Adrenal gland (tissue), 5 donors: ENCODE measurements around the gene KRTAP2-4.
"Not testable (repeated sequence)": the region's sequence is repeated elsewhere in the genome, so short reads cannot be mapped to it uniquely, and the experiment has no call there.

Experiments
- CTCF ChIP-seq, 6 experiments: fragments of 450-650 bp in 4 of 6; fragments of 200-600 bp in 2 of 6; sonication (generic) in 1 of 6; IDR thresholded peaks; 1 replicate in 5 of 6; 2 replicates in 1 of 6; pipeline versions ENCODE4 v1.5.1 to v1.8.0; 2016 to 2021; ENCODE audit warnings: antibody characterized with exemption in 6 of 6, mild to moderate bottlenecking in 2 of 6, moderate library complexity in 1 of 6
- POLR2A ChIP-seq, 2 donors: fragments of 450-650 bp; IDR thresholded peaks; one replicate each; pipeline ENCODE4 v1.6.1; 2017; ENCODE audit warnings: antibody characterized with exemption in 2 of 2, mild to moderate bottlenecking in 2 of 2, moderate library complexity in 1 of 2
- donor health status: DM: no; HTN: no; CAD: no.

- TF ChIP-seq CTCF, POLR2A (IDR thresholded peaks at IDR 0.05): not testable (repeated sequence)
These were observed 18.8 kb downstream of the KRTAP2-4 start, which contains the start of gene KRTAP2-1 for GRCh38 chr17:41046735-41047465.
